ENCODE results near the gene PTH.

Gene PTH

GRCh38 chr11:13479688-13480087, 16.1 kb downstream of the PTH start:
- H3K9me3 ChIP-seq (ENCODE audit: control insufficient read depth, insufficient read depth, low read length): no peaks in the 10 kb centered on the region
- no CpG with 5 or more reads among the region's 3 CpGs for WGBS (ENCODE audit: insufficient coverage, insufficient read length)
- no peaks in the 10 kb centered on the region for H3K4me1 ChIP-seq (ENCODE audit: control insufficient read depth, insufficient read depth, low read length)
- H3K4me3 ChIP-seq (ENCODE audit: low read length): no peak overlapping the region
- DNase-seq (ENCODE audit: low read depth, low spot score): no peak
- no peaks in the 10 kb centered on the region for H3K36me3 ChIP-seq (ENCODE audit: control insufficient read depth, insufficient read depth, low read length)
- no peak overlapping the region for H3K27ac ChIP-seq (ENCODE audit: low read length)
- H3K27me3 ChIP-seq (ENCODE audit: control insufficient read depth, insufficient read depth, low read length): no peaks in the 10 kb centered on the region

GRCh38 chr11:13475091-13475490, 20.7 kb downstream of the PTH start:
- DNase-seq (ENCODE audit: low read depth, low spot score): no peak
- Histone ChIP-seq H3K36me3 (ENCODE audit: control insufficient read depth, insufficient read depth, low read length) (no peaks in the 10 kb centered on the region), H3K4me1 (ENCODE audit: control insufficient read depth, insufficient read depth, low read length) (peaks cover 2% of the 10 kb centered on the region; the same call in 1 of the 2 replicates), H3K9me3 (ENCODE audit: control insufficient read depth, insufficient read depth, low read length) (no peaks in the 10 kb centered on the region), H3K4me3 (ENCODE audit: low read length) (no peak overlapping the region), H3K27ac (ENCODE audit: low read length) (no peak overlapping the region), H3K27me3 (ENCODE audit: control insufficient read depth, insufficient read depth, low read length) (no peaks in the 10 kb centered on the region)
- WGBS (ENCODE audit: insufficient coverage, insufficient read length): no CpG with 5 or more reads among the region's 3 CpGs

- Histone ChIP-seq H3K36me3 (ENCODE audit: control insufficient read depth, insufficient read depth, low read length) (no peaks in the 10 kb centered on the region), H3K4me1 (ENCODE audit: control insufficient read depth, insufficient read depth, low read length) (peaks cover 2% of the 10 kb centered on the region; the same call in 1 of the 2 replicates), H3K9me3 (ENCODE audit: control insufficient read depth, insufficient read depth, low read length) (no peaks in the 10 kb centered on the region), H3K27ac (ENCODE audit: low read length) (no peak overlapping the region), H3K27me3 (ENCODE audit: control insufficient read depth, insufficient read depth, low read length) (no peaks in the 10 kb centered on the region), H3K4me3 (ENCODE audit: low read length) (no peak overlapping the region)
- DNase-seq (ENCODE audit: low read depth, low spot score): no peak
- no CpG with 5 or more reads among the region's 3 CpGs for WGBS (ENCODE audit: insufficient coverage, insufficient read length)
These were observed 22.6 kb downstream of the PTH start for GRCh38 chr11:13473013-13473722.

- no peaks in the 10 kb centered on the region for H3K9me3 ChIP-seq (ENCODE audit: control insufficient read depth, insufficient read depth, low read length)
- no CpG with 5 or more reads among the region's 5 CpGs for WGBS (ENCODE audit: insufficient coverage, insufficient read length)
- H3K36me3 ChIP-seq (ENCODE audit: control insufficient read depth, insufficient read depth, low read length): no peaks in the 10 kb centered on the region
- no peak overlapping the region for H3K4me3 ChIP-seq (ENCODE audit: low read length)
- no peak overlapping the region for H3K27ac ChIP-seq (ENCODE audit: low read length)
- H3K27me3 ChIP-seq (ENCODE audit: control insufficient read depth, insufficient read depth, low read length): no peaks in the 10 kb centered on the region
- no peak for DNase-seq (ENCODE audit: low read depth, low spot score)
- H3K4me1 ChIP-seq (ENCODE audit: control insufficient read depth, insufficient read depth, low read length): peaks cover 2% of the 10 kb centered on the region; the same call in 1 of the 2 replicates
These were observed 27.0 kb downstream of the PTH start for GRCh38 chr11:13468750-13469149.

GRCh38 chr11:13465909-13466371, 29.9 kb downstream of the PTH start:
- H3K4me1 ChIP-seq (ENCODE audit: control insufficient read depth, insufficient read depth, low read length): no peaks in the 10 kb centered on the region
- no CpG with 5 or more reads among the region's 6 CpGs for WGBS (ENCODE audit: insufficient coverage, insufficient read length)
- H3K27me3 ChIP-seq (ENCODE audit: control insufficient read depth, insufficient read depth, low read length): no peaks in the 10 kb centered on the region
- H3K9me3 ChIP-seq (ENCODE audit: control insufficient read depth, insufficient read depth, low read length): no peaks in the 10 kb centered on the region
- H3K36me3 ChIP-seq (ENCODE audit: control insufficient read depth, insufficient read depth, low read length): no peaks in the 10 kb centered on the region
- H3K4me3 ChIP-seq (ENCODE audit: low read length): no peak overlapping the region
- DNase-seq (ENCODE audit: low read depth, low spot score): no peak
- no peak overlapping the region for H3K27ac ChIP-seq (ENCODE audit: low read length)

- H3K27ac ChIP-seq (ENCODE audit: low read length): no peak overlapping the region
- peak overlapping the region; percentile 95; the same call in 1 of the 2 replicates for H3K4me3 ChIP-seq (ENCODE audit: low read length)
- DNase-seq (ENCODE audit: low read depth, low spot score): no peak
- no peaks in the 10 kb centered on the region for H3K36me3 ChIP-seq (ENCODE audit: control insufficient read depth, insufficient read depth, low read length)
- no peaks in the 10 kb centered on the region for H3K27me3 ChIP-seq (ENCODE audit: control insufficient read depth, insufficient read depth, low read length)
- no CpG with 5 or more reads among the region's 12 CpGs for WGBS (ENCODE audit: insufficient coverage, insufficient read length)
- H3K9me3 ChIP-seq (ENCODE audit: control insufficient read depth, insufficient read depth, low read length): no peaks in the 10 kb centered on the region
- no peaks in the 10 kb centered on the region for H3K4me1 ChIP-seq (ENCODE audit: control insufficient read depth, insufficient read depth, low read length)
These were observed 32.0 kb downstream of the PTH start for GRCh38 chr11:13463779-13464290.

GRCh38 chr11:13462901-13463778, 32.7 kb downstream of the PTH start, which contains the start of gene BTBD10:
TSS of gene BTBD10 (minus strand) at chr11:13463222. CDS start at chr11:13445124, 18,098 bp downstream.
- WGBS (ENCODE audit: insufficient coverage, insufficient read length): no CpG with 5 or more reads among the region's 71 CpGs
- Histone ChIP-seq H3K27ac (ENCODE audit: low read length) (no peak within 1 kb of the TSS), H3K4me3 (ENCODE audit: low read length) (peak within 1 kb of the TSS; percentile 95), H3K9me3 (ENCODE audit: control insufficient read depth, insufficient read depth, low read length) (no peaks in the 10 kb centered on the region), H3K27me3 (ENCODE audit: control insufficient read depth, insufficient read depth, low read length) (no peaks in the 10 kb centered on the region), H3K36me3 (ENCODE audit: control insufficient read depth, insufficient read depth, low read length) (no peaks in the 10 kb centered on the region), H3K4me1 (ENCODE audit: control insufficient read depth, insufficient read depth, low read length) (no peaks in the 10 kb centered on the region)
- DNase-seq (ENCODE audit: low read depth, low spot score): peak; percentile 72

- Histone ChIP-seq H3K27ac (ENCODE audit: low read length) (no peak overlapping the region), H3K36me3 (ENCODE audit: control insufficient read depth, insufficient read depth, low read length) (no peaks in the 10 kb centered on the region), H3K4me1 (ENCODE audit: control insufficient read depth, insufficient read depth, low read length) (no peaks in the 10 kb centered on the region), H3K9me3 (ENCODE audit: control insufficient read depth, insufficient read depth, low read length) (no peaks in the 10 kb centered on the region), H3K4me3 (ENCODE audit: low read length) (peak overlapping the region; percentile 95), H3K27me3 (ENCODE audit: control insufficient read depth, insufficient read depth, low read length) (no peaks in the 10 kb centered on the region)
- DNase-seq (ENCODE audit: low read depth, low spot score): no peak
- WGBS (ENCODE audit: insufficient coverage, insufficient read length): no CpG with 5 or more reads among the region's 18 CpGs
These were observed 33.4 kb downstream of the PTH start for GRCh38 chr11:13462311-13462900.

- no peak for DNase-seq (ENCODE audit: low read depth, low spot score)
- H3K4me1 ChIP-seq (ENCODE audit: control insufficient read depth, insufficient read depth, low read length): no peaks in the 10 kb centered on the region
- H3K36me3 ChIP-seq (ENCODE audit: control insufficient read depth, insufficient read depth, low read length): no peaks in the 10 kb centered on the region
- H3K27ac ChIP-seq (ENCODE audit: low read length): no peak overlapping the region
- no peaks in the 10 kb centered on the region for H3K9me3 ChIP-seq (ENCODE audit: control insufficient read depth, insufficient read depth, low read length)
- WGBS (ENCODE audit: insufficient coverage, insufficient read length): no CpG with 5 or more reads among the region's 3 CpGs
- no peak overlapping the region for H3K4me3 ChIP-seq (ENCODE audit: low read length)
- H3K27me3 ChIP-seq (ENCODE audit: control insufficient read depth, insufficient read depth, low read length): no peaks in the 10 kb centered on the region
These were observed 34.5 kb downstream of the PTH start for GRCh38 chr11:13461291-13461690.

- no CpG with 5 or more reads among the region's 2 CpGs for WGBS (ENCODE audit: insufficient coverage, insufficient read length)
- H3K27me3 ChIP-seq (ENCODE audit: control insufficient read depth, insufficient read depth, low read length): no peaks in the 10 kb centered on the region
These were observed 44.9 kb downstream of the PTH start for GRCh38 chr11:13450832-13451397.

More at GRCh38 chr11:13450832-13451397, 44.9 kb downstream of the PTH start:
- Histone ChIP-seq H3K4me1 (ENCODE audit: control insufficient read depth, insufficient read depth, low read length) (no peaks in the 10 kb centered on the region), H3K9me3 (ENCODE audit: control insufficient read depth, insufficient read depth, low read length) (no peaks in the 10 kb centered on the region), H3K4me3 (ENCODE audit: low read length) (no peak overlapping the region), H3K36me3 (ENCODE audit: control insufficient read depth, insufficient read depth, low read length) (no peaks in the 10 kb centered on the region), H3K27ac (ENCODE audit: low read length) (no peak overlapping the region)
- no peak for DNase-seq (ENCODE audit: low read depth, low spot score)
